Testis (tissue), 3 donors: ENCODE results near the gene LRRK1. TPM values are rescaled to one million over a fixed set of nuclear protein-coding genes. Genes with fewer than 3 reads are reported as not detected.

Source experiments
- DNase-seq: peaks from one replicate; pipeline ENCODE4 v3.0.0-alpha.2; 2019
- H3K27ac ChIP-seq, 2 donors: fragments of 200-600 bp; sonication (generic); one replicate each; pipeline ENCODE4 v1.5.1; 2019
- H3K27me3 ChIP-seq: fragments of 200-600 bp; sonication (generic); one replicate; pipeline ENCODE4 v1.5.1; 2019
- H3K36me3 ChIP-seq: fragments of 200-600 bp; sonication (generic); one replicate; pipeline ENCODE4 v1.5.1; 2017; ENCODE audit warnings: low read depth; ENCODE audit errors: missing control alignments
- H3K4me1 ChIP-seq: fragments of 200-600 bp; sonication (generic); one replicate; pipeline ENCODE4 v1.5.1; 2019
- H3K4me3 ChIP-seq, 2 donors: fragments of 200-600 bp; sonication (generic); one replicate each; pipeline ENCODE4 v1.5.1; 2017 to 2019
- H3K9me3 ChIP-seq: fragments of 200-600 bp; sonication (generic); one replicate; pipeline ENCODE4 v1.5.1; 2017
- CTCF ChIP-seq, 3 experiments: fragments of 450-650 bp in 2 of 3; fragments of 200-600 bp in 1 of 3; sonication (generic) in 1 of 3; IDR thresholded peaks; one replicate each; pipeline ENCODE4 v1.5.1; 2016 to 2019; ENCODE audit warnings: antibody characterized with exemption in 3 of 3, mild to moderate bottlenecking in 2 of 3, moderate library complexity in 1 of 3
- POLR2A ChIP-seq: fragments of 450-650 bp; IDR thresholded peaks from one replicate; pipeline ENCODE4 v1.6.1; 2017; ENCODE audit warnings: antibody characterized with exemption, mild to moderate bottlenecking, moderate library complexity
- WGBS, 2 donors: methylation state at CpG; one replicate each; pipeline ENCODE4 v1.1.5; 2018; 5-methylcytosine and 5-hydroxymethylcytosine counted together
- intact Hi-C: fragments of 100-400 bp; cut with DNase I; formaldehyde crosslinking; loops from one replicate; pipeline ENCODE4 v1.15.1; 2023; ENCODE audit warnings: low total_unique reads
- polyA plus RNA-seq: library from polyadenylated mRNA; stranded (reverse); fragments of 350-450 nt; fragmentation: Illumina TruSeq; extraction: RNeasy Lipid Tissue Mini Kit (QIAGEN cat#74804); gene quantifications from one replicate; pipeline ENCODE4 v1.2.3, GENCODE V29; 2014; ENCODE audit warnings: low read depth, low replicate concordance; ENCODE audit not compliant: insufficient read depth
- total RNA-seq, 2 donors: library from RNA; depleted of rRNA; stranded (reverse); fragments of >200 nt; gene quantifications; one replicate each; pipeline ENCODE4 v1.2.3, GENCODE V29; 2016

Gene LRRK1
- total and polyA plus RNA-seq, 3 donors from 2014 or later = 18.8 to 24.6 (median 23.0) TPM

- Histone ChIP-seq H3K4me1 (no peaks in the 10 kb centered on the region), H3K27ac (no peak overlapping the region), H3K36me3 (no peaks in the 10 kb centered on the region), H3K27me3 (no peaks in the 10 kb centered on the region), H3K9me3 (no peaks in the 10 kb centered on the region), H3K4me3 (no peak overlapping the region)
- intact Hi-C loops = no loop called here
- TF ChIP-seq CTCF (IDR thresholded peaks at IDR 0.05) (no peak), POLR2A (no peak)
- no peak for DNase-seq
- 84 to 90% methylated on average over 14 to 15 of the region's 15 CpGs for WGBS, 2 donors
Observed at GRCh38 chr15:101100118-101100517, 181.0 kb downstream of the LRRK1 start.

DNA sequence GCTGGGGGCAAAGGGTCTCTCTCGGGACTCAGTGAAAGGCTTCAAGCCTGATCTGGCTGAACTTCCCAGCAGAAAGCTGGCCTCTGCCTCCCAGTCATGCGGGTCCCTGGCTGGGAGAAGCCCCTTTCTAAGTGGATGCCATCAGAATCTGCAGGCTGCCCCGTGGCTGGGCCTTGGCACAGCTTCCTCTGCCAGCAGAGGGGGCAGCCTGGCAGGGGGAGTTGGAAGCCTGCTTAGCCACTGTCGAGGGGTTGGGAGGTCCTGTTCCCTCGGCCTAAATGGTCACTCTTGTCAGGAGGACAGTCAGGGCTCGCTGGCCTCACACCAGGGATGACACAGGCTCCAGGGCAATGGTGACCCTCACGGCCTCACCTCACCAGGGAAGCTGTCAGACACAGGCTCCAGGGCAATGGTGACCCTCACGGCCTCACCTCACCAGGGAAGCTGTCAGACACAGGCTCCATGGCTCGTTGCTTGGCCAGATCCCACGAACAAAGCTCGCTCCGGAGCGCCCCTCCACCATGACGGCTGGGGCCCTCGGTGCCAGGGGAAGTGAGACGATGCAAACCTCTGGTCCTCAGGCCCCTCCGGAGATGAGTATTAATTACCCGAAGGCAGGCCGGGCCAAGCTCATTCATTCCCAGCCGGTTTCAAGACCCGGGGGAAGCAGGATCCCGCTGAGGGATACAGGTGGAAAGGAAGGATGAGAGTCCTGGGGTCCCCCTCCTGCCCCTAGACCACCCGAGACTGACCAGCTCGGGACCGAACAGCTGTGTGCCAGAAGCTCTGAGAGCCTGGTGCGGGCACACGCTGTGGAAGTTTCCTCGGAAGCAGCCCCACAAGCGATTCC lies 181.7 kb downstream of the LRRK1 start:
- intact Hi-C loops = no loop called here
- 79 to 82% methylated on average over 11 to 27 of the region's 29 CpGs for WGBS, 2 donors
- no peak for DNase-seq

GRCh38 chr15:101101676-101102075 lies 182.5 kb downstream of the LRRK1 start:
- H3K36me3 ChIP-seq = no peaks in the 10 kb centered on the region
- intact Hi-C loops = no loop called here
- H3K9me3 ChIP-seq = no peaks in the 10 kb centered on the region
- TF ChIP-seq POLR2A = no peak
- TF ChIP-seq CTCF (IDR thresholded peaks at IDR 0.05) = no peak
- no peaks in the 10 kb centered on the region for H3K27me3 ChIP-seq
- H3K27ac ChIP-seq = no peak overlapping the region
- DNase-seq = no peak
- WGBS, 2 donors = 71 to 81% methylated on average over 3 of the region's 3 CpGs
- H3K4me1 ChIP-seq = no peaks in the 10 kb centered on the region
- no peak overlapping the region for H3K4me3 ChIP-seq

More for the DNA sequence above, 181.7 kb downstream of the LRRK1 start:
- H3K36me3 ChIP-seq = no peaks in the 10 kb centered on the region
- no peak overlapping the region for H3K4me3 ChIP-seq
- TF ChIP-seq POLR2A = no peak
- no peak for TF ChIP-seq CTCF (IDR thresholded peaks at IDR 0.05)
- no peaks in the 10 kb centered on the region for H3K27me3 ChIP-seq
- H3K4me1 ChIP-seq = no peaks in the 10 kb centered on the region
- H3K27ac ChIP-seq = no peak overlapping the region
- no peaks in the 10 kb centered on the region for H3K9me3 ChIP-seq

DNA sequence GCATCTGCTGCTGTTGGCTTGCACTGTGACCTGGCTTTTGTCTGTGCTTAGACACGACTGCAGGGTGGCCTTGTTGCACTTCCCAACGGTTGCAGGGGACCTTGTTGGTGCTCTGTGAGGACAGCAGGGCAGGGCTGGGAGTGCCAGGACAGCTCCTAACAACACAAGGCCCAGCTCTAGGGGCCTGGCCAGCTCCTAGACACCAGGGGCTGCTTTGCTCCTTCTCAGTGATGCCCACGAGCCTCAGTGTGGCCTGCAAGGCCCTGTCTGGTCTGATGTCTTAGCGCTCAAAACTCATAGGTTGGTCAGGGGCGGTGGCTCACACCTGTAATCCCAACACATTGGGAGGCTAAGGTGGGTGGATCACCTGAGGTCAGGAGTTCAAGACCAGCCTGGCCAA lies 183.6 kb downstream of the LRRK1 start:
- Histone ChIP-seq H3K9me3 (no peaks in the 10 kb centered on the region), H3K4me3 (no peak overlapping the region), H3K4me1 (no peaks in the 10 kb centered on the region), H3K27ac (no peak overlapping the region), H3K27me3 (no peaks in the 10 kb centered on the region), H3K36me3 (no peaks in the 10 kb centered on the region)
- intact Hi-C loops = no loop called here
- no peak for DNase-seq
- 90% methylated on average over 2 to 5 of the region's 5 CpGs for WGBS, 2 donors
- TF ChIP-seq POLR2A (no peak), CTCF (IDR thresholded peaks at IDR 0.05) (no peak)

DNA sequence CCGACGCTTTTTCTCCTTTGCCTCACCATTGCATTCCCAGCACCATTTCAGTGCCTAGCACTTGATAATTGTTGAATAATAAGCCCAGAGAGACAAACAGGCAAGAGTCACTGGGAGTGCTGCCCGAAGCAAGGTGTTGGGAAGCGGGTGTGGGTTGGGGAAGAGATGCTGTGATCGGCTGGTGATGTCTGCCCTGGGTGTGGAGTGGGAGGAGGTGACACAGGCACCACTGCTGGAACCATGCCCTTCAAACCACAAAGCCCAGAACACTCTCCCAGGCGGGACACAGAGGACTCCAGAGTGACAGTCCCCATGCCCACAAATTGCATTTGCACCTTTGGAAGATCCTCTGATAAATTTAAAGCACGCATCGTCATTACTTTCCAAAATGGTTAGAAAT lies 184.4 kb downstream of the LRRK1 start:
- H3K36me3 ChIP-seq = no peaks in the 10 kb centered on the region
- no peaks in the 10 kb centered on the region for H3K4me1 ChIP-seq
- no peak overlapping the region for H3K27ac ChIP-seq
- H3K9me3 ChIP-seq = no peaks in the 10 kb centered on the region
- TF ChIP-seq POLR2A = no peak
- TF ChIP-seq CTCF (IDR thresholded peaks at IDR 0.05) = no peak
- intact Hi-C loops = no loop called here
- no peak for DNase-seq
- 92 to 93% methylated on average over 8 of the region's 8 CpGs for WGBS, 2 donors
- H3K4me3 ChIP-seq = no peak overlapping the region
- H3K27me3 ChIP-seq = no peaks in the 10 kb centered on the region
